Measurements from ENCODE around the gene TYRP1.

Gene TYRP1

GRCh38 chr9:12737871-12738270 is 44.7 kb downstream of the TYRP1 start:
- DNase-seq: no peak

GRCh38 chr9:12739014-12739652 is 45.9 kb downstream of the TYRP1 start:
- no peak for DNase-seq

- DNase-seq: no peak
These were observed 47.7 kb downstream of the TYRP1 start for GRCh38 chr9:12740845-12741244.

DNA sequence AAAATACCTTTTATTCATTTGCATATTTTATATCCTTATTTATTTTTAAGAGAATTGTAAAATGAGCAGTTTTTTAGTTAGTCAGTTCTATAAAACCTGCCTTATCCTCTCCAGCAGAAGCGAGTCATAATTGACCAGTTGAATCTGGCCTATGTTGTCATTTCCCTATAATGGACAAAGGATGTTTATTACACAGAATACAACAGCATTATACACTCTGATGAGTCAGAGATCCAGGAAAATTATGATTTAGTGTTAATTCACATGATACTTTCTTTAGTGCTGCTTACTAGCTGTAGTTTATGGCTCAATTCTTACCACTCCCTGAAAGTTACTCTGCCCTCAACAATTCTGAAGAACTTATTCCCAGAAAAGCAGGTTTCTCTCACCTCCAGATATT is 54.8 kb downstream of the TYRP1 start:
- DNase-seq: no peak

GRCh38 chr9:12748954-12749353 is 55.8 kb downstream of the TYRP1 start:
- DNase-seq: no peak

DNA sequence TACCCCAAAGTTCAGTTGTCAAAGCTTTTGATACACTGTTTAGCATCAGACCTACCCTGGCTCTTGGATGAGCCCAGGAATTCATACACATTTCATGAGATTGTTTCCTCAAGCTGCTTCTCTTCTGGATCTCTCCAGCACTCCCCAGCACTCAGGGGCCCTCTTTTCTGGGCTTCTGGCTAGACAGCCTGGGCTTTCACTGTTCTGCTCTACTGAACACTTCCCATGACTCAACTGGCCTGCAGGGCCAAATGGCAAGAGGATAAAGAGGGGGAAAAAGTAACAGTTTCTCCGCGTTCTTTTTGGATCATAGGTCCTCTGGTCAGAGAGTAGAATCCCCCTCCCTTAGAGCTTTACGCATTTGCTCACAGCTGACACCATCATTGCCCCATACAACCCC is 60.7 kb downstream of the TYRP1 start:
- no peak for DNase-seq

GRCh38 chr9:12759761-12760160 is 66.6 kb downstream of the TYRP1 start:
- DNase-seq: no peak

Measured in DMS79 (cell line).